ENCODE results near the gene SHB. TPM values are rescaled to one million over a fixed set of nuclear protein-coding genes. Genes with fewer than 3 reads are reported as not detected.
"Not testable (repeated sequence)": the region's sequence is repeated elsewhere in the genome, so short reads cannot be mapped to it uniquely, and the experiment has no call there.

SHB gene
- total RNA-seq, 1 donor from 2014 or later = 15.0 TPM

DNA sequence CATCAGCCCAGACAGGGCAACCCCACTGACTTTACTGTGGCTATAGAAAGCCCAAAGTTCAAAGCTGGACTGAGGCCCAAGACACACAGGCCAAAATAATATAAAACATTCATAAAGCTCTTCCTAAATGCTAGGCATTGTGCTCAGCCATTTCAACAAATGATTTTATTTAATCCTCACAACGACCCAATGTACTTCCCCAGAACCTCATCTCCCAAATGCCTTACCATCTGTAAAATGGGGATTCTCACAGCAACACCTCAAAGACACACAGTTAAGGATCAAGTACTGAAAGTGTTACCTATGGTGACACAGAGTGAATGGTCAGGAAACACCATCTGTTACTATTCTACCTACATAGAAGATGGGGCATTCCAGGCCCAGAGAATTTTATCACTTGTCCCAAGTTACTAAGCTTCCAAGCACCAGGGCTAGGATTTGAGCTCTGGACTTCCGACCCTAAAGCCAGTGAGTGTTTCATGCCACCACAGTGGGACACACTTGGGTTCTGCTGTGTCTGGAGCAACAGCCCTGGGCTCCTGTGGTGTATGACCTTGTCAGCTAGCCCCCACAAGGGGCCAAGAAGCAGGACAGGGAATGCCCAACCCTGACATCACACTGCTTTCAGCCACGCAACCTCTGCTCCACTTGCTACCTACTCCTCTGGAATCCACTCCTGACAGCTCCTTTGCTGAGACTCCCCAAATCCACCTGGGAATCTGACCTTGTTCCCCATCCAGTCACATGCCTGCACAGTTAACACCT lies 15.1 kb downstream of the SHB start:
- intact Hi-C loops (cut with DNase I) = no loop called here
- no peak for DNase-seq
- no peak for ATAC-seq (ENCODE audit: poor library complexity)

DNA sequence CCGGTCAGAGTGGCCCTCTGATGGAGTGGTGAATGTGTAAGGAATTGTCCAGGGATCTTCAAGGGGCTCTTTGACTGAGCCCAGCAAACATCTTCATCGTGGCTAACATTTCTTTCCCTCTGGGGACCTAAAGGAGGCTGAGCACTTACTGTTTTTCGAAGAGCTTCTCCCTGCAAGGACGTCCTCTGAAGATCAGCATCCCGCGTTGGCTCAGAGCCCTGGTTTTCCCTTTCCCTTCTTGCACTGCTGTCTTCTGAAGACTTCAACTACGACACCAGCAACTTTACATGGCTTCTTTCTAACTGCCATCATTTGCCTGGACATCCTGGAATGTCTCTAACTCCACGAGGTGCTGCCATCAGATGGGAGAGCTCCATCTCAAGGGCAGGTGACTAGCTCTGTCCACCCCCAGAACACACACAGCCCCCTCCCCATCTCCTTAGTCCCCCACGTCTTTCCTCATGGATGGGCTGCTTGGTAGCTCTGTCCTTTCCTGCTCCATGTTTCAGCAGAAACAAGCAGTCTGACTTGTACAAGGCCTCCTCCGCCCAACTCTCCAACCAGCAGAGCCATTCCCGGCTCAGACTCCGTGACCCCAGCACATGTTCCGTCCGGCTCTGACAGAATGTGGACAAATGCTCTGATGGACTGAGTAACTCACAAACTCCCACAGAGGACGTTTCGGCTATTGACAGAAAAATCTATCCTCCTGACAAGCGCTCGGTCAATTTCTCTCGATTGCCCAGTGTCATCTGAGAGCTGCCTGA lies 17.1 kb downstream of the SHB start:
- no peak for DNase-seq
- no peak for ATAC-seq (ENCODE audit: poor library complexity)
- intact Hi-C loops (cut with DNase I) = no loop called here

GRCh38 chr9:38048316-38048969 lies 20.6 kb downstream of the SHB start:
- no peak for DNase-seq
- intact Hi-C loops (cut with DNase I) = no loop called here
- no peak for ATAC-seq (ENCODE audit: poor library complexity)

GRCh38 chr9:38047301-38048251 lies 21.5 kb downstream of the SHB start:
- ATAC-seq (ENCODE audit: poor library complexity) (peak; percentile 91), DNase-seq (peak; percentile 77)
- intact Hi-C loops (cut with DNase I) = no loop called here

DNA sequence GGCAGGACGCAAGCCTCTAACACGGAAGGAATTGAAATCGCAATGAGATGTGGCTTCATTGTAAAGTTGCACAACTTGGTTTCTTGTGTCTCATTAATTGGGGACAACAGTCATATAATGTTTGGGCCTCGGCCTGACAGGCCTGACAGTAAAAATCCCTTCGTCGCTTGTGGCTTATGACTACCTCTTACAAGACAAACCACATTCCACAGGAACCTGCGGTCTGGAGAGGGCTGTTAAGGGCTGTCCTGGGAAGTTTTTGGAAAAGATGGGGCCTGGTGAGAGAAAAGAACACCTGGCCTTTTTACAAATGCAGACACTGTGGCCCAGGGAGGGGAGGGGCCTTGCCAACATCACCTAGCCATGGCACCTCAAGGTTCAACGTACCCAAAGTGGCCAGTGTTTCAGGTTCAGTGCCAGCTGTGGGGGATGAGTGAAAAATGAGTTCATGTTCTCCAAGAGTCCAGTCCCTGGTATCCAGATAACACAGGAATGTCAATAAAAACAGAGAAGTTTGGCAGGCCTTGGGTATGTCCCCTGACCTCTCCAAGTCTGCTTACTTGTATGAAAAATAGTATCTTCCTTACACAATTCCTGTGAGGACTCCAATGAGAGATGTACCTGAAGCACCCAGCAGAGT lies 22.2 kb downstream of the SHB start:
- intact Hi-C loops (cut with DNase I) = no loop called here
- DNase-seq = no peak
- ATAC-seq (ENCODE audit: poor library complexity) = peak; percentile 9

DNA sequence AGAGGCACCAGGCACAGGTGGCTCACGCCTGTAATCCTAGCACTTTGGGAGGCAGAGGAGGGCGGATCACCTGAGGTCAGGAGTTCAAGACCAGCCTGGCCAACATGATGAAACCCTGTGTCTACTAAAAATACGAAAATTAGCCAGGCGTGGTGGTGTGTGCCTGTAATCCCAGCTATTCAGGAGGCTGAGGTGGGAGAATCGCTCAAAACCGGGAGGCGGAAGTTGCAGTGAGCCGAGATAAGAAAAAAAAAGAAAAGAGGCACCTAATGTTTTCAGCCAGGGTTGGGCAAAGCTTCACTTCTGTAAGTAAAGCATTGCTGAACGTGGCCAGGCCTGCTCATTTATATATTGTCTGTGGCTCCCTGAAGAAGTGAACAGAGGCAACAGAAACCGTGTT lies 23.1 kb downstream of the SHB start:
- peak; percentile 7 for DNase-seq
- ATAC-seq (ENCODE audit: poor library complexity); intact Hi-C loops (cut with DNase I): not testable (repeated sequence)

DNA sequence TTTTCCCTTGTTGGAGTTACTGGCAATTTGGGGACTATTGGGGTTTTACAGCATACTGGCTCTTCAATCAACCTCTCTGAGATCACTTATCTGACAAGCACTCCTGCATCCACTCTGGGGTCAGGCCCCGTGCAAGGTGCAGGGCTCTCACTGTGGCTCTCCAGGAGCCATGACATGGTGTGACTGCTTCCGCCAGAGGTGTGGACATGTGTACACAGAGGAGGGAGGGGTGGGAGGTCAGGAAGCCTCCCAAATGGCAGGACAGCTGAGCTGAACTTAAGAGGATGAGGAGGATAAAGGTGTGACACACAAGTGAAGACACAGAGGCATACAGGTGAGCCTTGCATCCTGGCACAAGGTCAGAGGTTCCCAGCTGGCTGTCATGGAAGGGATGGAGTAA lies 24.3 kb downstream of the SHB start:
- ATAC-seq (ENCODE audit: poor library complexity) = no peak
- DNase-seq = no peak

GRCh38 chr9:38043931-38044623 lies 24.9 kb downstream of the SHB start:
- intact Hi-C loops (cut with DNase I) = no loop called here
- peak; percentile 17 for ATAC-seq (ENCODE audit: poor library complexity)
- DNase-seq = no peak

More for the DNA sequence above, 24.3 kb downstream of the SHB start:
- intact Hi-C loops (cut with DNase I) = no loop called here

DNA sequence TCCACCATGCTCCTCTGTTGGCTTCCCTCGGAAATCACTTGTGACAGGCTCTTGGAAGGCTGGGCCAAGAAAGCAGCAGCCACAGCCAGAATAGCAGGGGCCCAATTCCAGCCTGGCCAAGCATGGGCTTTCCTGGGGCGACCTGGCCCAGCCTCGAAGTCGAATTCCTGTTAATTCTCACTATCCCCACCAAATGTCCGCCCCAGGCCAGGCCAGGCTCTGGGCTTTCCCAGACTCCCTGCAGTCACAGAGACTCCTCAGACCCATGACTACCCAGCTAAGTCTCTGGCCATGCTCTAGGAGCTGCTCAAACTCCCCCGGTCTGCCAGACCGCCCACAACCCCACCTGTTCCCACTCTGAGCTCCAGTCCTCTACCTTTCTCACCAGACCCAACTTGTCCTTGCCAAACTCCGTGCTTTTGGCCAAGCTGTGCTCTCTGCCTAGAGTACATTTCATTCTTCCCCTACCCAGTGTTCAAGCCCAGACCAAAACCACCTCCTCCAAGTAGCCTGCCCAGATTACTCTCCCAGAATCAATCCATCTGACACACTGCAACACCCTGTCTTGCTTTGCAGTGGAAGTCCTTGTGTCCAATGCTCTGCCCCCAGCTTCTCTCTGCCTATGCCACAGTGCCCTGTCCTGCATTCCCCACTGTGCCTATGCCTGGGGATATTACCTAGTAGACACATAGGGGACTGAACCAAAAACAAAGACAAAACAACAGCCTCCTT lies 26.2 kb downstream of the SHB start:
- intact Hi-C loops (cut with DNase I) = no loop called here
- ATAC-seq (ENCODE audit: poor library complexity) = peak; percentile 21

DNA sequence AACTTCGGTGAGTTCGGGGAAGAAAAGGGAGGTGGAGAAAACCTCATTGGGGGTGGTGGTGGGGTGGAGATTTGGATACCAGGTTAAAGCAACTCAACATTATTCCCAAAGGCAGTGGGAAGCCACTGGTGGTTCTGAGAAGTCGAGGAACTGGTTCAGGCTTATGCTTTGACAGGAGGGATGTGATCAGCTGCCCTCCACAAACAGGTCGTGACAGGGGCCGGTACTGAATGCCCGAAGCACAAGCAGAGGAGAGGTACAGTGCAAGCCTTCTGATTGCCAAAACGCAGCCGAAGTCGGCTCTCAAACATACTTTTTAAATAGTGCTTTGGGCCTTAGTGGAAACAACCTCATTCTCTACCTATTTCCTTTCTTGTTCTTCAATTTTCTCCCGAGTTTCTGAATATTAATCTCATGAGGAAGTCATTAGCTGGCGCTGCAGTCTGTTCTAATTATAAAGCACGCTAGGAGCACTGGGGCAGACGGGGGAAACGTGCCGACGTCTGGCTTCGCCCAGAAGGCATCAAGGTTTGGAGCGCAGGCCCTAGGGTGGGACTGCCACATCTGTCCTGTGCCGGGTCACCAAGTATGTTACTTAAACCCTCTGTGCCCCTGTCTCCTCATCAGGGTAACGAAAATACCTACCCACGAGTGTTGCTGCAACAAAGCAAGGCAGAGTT lies 27.3 kb downstream of the SHB start:
- DNase-seq = no peak
- peak; percentile 45 for ATAC-seq (ENCODE audit: poor library complexity)
- intact Hi-C loops (cut with DNase I) = no loop called here

More for the DNA sequence above, 26.2 kb downstream of the SHB start:
- no peak for DNase-seq

GRCh38 chr9:38039907-38040682 lies 28.9 kb downstream of the SHB start:
- no peak for ATAC-seq (ENCODE audit: poor library complexity)
- intact Hi-C loops (cut with DNase I) = no loop called here
- no peak for DNase-seq

DNA sequence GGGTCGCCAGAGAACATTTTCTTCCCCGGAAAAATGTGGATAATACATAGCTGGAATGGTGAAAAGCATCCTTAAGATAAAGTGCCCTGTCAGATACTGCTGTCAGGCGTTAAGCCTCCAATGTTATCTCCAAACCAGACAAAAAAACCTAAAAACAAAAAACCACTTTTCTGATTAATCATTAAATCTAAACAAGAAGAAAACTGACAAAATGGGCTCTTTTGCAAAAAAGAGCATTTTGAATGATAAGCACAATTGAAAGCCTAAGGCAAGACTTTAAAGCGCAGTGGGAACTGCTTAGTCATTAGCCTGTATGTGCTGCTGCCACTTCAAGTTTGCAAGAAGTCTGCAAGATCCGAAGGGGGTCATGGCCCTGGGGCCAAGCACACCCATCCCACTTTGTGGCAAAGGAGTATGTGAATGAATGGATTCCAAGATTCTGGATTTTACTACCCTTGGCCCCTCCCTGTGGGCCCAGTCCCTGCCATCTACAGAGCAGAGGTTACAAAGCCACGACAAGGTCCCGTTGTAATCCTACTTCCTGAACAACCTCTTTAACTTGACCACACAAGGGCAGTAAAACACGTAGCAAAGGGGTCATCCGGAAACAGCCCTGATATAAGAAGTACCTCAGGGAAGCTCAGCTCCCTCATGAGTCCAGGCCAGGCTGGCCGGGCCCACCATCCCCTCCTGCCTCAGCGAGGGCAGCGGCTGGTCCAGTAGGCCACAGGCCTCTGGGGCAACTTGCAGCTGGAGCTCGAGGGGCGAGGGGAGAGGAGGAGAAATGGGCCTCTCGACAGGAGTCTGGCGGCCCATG lies 29.7 kb downstream of the SHB start:
- intact Hi-C loops (cut with DNase I) = no loop called here
- ATAC-seq (ENCODE audit: poor library complexity) (peak; percentile 2), DNase-seq (no peak)

DNA sequence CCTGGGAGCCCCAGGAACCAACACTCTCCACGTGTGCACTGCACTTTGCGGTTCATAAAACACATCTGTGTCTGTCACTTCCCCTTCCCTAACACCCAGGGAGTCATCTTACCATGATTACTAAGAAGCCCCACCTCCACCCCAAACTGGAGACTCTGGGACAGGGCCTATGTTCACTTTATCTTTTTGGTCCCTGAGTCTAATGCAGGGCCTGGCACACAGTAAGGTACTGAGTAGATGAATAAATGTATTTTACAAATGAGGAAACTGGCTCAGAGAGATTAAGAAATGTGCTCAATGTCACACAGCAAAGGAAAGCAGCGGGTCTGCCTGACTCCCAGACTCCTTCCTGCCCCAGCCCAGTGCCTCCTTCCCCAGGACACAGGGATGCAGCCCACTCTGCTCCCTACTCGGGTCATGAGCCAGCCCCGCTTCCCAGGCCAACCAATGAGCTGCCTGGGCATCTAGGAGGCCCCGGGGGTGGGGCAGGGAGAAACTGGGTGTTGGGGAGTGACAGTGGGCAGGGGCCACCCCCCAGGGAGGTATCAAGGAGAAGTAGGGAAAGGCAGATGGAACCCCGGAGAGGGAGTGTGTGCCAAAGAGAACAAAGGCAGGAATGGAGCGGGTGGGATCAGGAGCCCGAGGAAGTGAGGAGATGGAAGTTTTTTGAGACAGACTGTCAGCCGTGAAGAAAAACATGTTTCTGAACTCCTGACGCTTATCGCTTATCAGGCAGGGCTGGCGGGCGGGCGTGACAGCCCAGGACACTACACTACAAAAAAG lies 30.5 kb downstream of the SHB start:
- ATAC-seq (ENCODE audit: poor library complexity) = peak; percentile 36
- intact Hi-C loops (cut with DNase I) = no loop called here
- DNase-seq = peak; percentile 56

DNA sequence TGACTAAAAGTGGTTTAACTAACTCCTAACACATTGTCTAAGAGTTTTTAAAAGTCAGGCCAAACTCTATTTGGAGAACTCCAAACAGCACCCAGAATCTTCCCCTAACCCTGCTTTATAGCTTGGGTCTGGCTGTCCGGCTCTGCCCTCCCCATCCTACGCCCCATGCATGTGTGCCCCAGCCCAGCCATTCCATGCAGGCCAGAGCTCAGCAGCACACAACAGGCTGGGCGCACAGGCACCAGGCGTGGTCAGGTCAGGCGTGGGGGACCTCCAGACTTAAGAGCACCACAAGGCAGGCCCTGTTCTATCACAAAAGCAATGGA lies 31.1 kb downstream of the SHB start:
- no peak for DNase-seq
- ATAC-seq (ENCODE audit: poor library complexity) = no peak
- intact Hi-C loops (cut with DNase I) = no loop called here
